Peyer's patch (tissue), 4 donors: ENCODE measurements around the gene UTRN. TPM values are rescaled to one million over a fixed set of nuclear protein-coding genes. Genes with fewer than 3 reads are reported as not detected.

Experiments
- DNase-seq, 3 donors: peaks; one replicate each; pipeline ENCODE4 v3.0.0-alpha.2; 2017 to 2019
- H3K27ac ChIP-seq, 4 donors: fragments of 200-600 bp; sonication (generic); one replicate each; pipeline ENCODE4 v1.5.1; 2016 to 2019
- H3K27me3 ChIP-seq, 2 donors: fragments of 200-600 bp; sonication (generic); one replicate each; pipeline ENCODE4 v1.5.1; 2019
- H3K36me3 ChIP-seq, 3 donors: fragments of 200-600 bp; sonication (generic); one replicate each; pipeline ENCODE4 v1.5.1; 2016 to 2019
- H3K4me1 ChIP-seq, 4 donors: fragments of 200-600 bp; sonication (generic); one replicate each; pipeline ENCODE4 v1.5.1; 2016 to 2019
- H3K4me3 ChIP-seq, 4 donors: fragments of 200-600 bp; sonication (generic); 1 replicate in 3 of 4; 2 replicates in 1 of 4; pipeline ENCODE4 v1.5.1; 2016 to 2019; ENCODE audit warnings: mild to moderate bottlenecking in 1 of 4
- H3K9me3 ChIP-seq, 4 donors: fragments of 200-600 bp; sonication (generic); one replicate each; pipeline ENCODE4 v1.5.1; 2016 to 2019; ENCODE audit warnings: mild to moderate bottlenecking in 1 of 4
- POLR2A ChIP-seq, 2 donors: fragments of 450-650 bp; IDR thresholded peaks; one replicate each; pipeline ENCODE4 v1.5.1; 2017; ENCODE audit warnings: antibody characterized with exemption in 2 of 2, mild to moderate bottlenecking in 2 of 2, moderate library complexity in 2 of 2
- total RNA-seq, 4 donors: library from RNA; depleted of rRNA; stranded (reverse); fragments of >200 nt; gene quantifications; one replicate each; pipeline ENCODE4 v1.1.0, GENCODE V29; 2016
- TF ChIP-seq, protein P1 (sequence below), 6 experiments: fragments of 450-650 bp in 4 of 6; fragments of 200-600 bp in 2 of 6; sonication (generic) in 1 of 6; IDR thresholded peaks; one replicate each; pipeline ENCODE4 v1.5.1; 2017 to 2019; ENCODE audit warnings: antibody characterized with exemption in 6 of 6, mild to moderate bottlenecking in 3 of 6, moderate library complexity in 1 of 6

The UTRN gene
- total RNA-seq, 4 donors from 2014 or later, result 61.1 to 579 (median 115) TPM

DNA sequence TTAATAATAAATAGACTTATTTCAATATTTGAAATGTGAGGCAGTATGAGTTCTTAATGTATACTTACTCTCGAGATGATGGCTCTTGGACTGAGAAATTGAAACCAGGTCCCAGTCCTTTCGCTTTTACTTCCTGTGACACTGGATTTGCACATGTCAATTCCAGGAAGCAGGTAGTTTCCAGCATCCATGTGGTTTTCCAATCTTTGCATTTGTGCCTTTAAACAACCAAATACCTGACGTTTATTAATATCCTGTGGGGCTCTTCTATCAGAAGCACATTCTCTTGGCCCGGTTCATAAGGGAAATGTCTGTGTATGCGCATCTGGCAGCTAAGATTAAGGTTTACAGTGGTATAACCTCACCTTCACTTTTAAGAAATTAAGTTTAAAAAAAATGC is 13.1 kb downstream of the UTRN start:
- peak overlapping the region in 2 of 4 donors; percentile 9 to 17 for H3K4me3 ChIP-seq
- no peaks in the 10 kb centered on the region for H3K36me3 ChIP-seq
- H3K4me1 ChIP-seq, result peaks cover 0 to 17% (median 0%) of the 10 kb centered on the region in 4 donors
- no peaks in the 10 kb centered on the region for H3K27me3 ChIP-seq
- peak overlapping the region in 1 of 4 donors; percentile 35 for H3K27ac ChIP-seq
- H3K9me3 ChIP-seq, result no peaks in the 10 kb centered on the region
- DNase-seq, result no peak
- no peak for TF ChIP-seq POLR2A (IDR thresholded peaks at IDR 0.05)
- TF ChIP-seq, protein P1, sequence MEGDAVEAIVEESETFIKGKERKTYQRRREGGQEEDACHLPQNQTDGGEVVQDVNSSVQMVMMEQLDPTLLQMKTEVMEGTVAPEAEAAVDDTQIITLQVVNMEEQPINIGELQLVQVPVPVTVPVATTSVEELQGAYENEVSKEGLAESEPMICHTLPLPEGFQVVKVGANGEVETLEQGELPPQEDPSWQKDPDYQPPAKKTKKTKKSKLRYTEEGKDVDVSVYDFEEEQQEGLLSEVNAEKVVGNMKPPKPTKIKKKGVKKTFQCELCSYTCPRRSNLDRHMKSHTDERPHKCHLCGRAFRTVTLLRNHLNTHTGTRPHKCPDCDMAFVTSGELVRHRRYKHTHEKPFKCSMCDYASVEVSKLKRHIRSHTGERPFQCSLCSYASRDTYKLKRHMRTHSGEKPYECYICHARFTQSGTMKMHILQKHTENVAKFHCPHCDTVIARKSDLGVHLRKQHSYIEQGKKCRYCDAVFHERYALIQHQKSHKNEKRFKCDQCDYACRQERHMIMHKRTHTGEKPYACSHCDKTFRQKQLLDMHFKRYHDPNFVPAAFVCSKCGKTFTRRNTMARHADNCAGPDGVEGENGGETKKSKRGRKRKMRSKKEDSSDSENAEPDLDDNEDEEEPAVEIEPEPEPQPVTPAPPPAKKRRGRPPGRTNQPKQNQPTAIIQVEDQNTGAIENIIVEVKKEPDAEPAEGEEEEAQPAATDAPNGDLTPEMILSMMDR (IDR thresholded peaks at IDR 0.05), result no peak

DNA sequence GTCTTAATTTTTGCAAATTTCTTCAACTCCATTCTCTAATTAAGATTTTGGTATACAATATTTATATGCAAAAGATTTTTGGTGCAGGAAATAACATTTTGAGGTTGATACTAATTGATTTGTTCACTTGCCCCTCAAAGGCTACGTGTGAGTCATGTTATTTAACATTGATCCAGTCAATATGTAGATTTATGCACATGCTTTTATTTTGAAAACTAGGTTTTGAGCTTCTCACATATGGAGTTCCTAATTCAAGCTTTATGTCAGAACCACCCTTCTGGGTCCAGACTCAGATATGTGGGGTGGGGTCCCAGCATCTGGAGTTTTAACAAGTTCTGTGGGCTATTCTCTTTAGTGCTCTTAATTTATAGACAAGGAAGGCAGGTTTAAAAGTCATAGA is 13.8 kb downstream of the UTRN start:
- H3K4me1 ChIP-seq, result peaks cover 0 to 17% (median 0%) of the 10 kb centered on the region in 4 donors
- H3K27ac ChIP-seq, result no peak overlapping the region
- DNase-seq, result no peak
- no peak overlapping the region for H3K4me3 ChIP-seq
- TF ChIP-seq POLR2A (IDR thresholded peaks at IDR 0.05), result no peak
- TF ChIP-seq, protein P1 (IDR thresholded peaks at IDR 0.05), result no peak
- H3K27me3 ChIP-seq, result no peaks in the 10 kb centered on the region
- no peaks in the 10 kb centered on the region for H3K9me3 ChIP-seq
- no peaks in the 10 kb centered on the region for H3K36me3 ChIP-seq

DNA sequence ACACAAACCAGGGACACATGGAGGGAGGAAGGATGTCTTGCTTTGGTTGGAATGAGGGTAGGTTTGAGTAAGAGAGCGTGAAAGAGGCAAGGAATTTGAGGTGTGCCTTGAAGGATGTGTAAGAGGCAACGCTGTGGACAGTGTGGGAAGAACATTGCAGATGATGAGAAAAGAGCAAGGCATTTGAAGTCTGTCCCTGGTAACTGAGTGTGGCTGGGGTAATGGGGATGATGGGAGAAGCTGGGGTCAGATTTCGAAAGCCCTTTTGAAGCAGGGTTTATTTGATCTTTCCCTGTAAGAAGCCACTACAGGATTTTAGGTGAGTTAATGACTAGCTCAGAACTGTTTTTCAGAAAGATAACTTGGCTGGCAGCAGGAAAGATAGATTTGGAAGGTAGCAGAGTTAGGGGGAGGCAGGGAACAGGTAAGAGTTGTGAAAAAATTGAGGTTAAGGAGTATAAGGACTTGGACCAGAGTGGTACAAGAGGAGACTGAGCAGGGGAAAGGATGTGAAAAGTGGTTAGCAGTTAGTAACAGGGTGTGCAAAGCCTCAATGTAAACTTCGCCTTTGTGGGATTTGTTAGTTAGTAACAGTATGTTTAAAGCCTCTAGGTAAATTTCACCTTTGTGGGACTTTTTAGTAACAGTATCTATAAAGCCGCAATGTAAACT is 17.7 kb downstream of the UTRN start:
- H3K4me1 ChIP-seq, result peaks cover 0 to under 1% (median 0%) of the 10 kb centered on the region in 4 donors
- H3K36me3 ChIP-seq, result no peaks in the 10 kb centered on the region
- no peak for TF ChIP-seq POLR2A (IDR thresholded peaks at IDR 0.05)
- TF ChIP-seq, protein P1 (IDR thresholded peaks at IDR 0.05), result no peak
- H3K4me3 ChIP-seq, result no peak overlapping the region
- H3K9me3 ChIP-seq, result no peaks in the 10 kb centered on the region
- H3K27me3 ChIP-seq, result no peaks in the 10 kb centered on the region
- DNase-seq, result no peak
- H3K27ac ChIP-seq, result no peak overlapping the region

DNA sequence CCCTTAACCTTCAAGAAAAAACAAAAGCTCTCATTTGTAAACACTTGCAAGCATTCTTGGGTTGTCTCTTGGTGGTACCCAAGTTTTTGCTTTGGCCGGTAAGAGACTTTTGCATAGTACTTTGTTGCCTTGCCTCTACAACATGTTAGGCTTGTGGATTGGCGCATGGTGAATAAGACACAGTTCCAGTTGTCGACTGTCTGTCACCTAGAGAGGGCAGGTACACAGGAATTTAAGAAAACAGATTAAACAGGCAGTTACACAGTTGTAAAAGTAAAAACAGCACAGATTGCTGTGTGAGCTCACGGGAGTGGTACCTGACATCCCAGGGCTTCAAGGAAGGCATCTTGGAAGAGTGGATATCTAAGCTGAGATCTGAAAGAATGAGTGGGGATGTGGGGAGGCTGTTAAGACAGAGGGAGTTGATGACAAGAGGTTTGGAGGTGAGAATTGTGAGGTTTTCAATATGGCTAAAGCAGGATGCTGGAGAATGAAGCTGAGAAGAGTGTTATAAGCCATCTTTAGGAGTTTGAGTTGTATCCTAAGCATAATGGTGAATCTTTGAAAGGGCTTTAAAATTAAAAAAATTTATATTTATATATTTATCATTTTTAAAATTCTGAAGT is 19.2 kb downstream of the UTRN start:
- no peak for DNase-seq
- Histone ChIP-seq H3K9me3 (no peaks in the 10 kb centered on the region), H3K4me1 (no peaks in the 10 kb centered on the region), H3K36me3 (no peaks in the 10 kb centered on the region), H3K4me3 (no peak overlapping the region), H3K27ac (no peak overlapping the region), H3K27me3 (no peaks in the 10 kb centered on the region)
- TF ChIP-seq, protein P1 (IDR thresholded peaks at IDR 0.05), result no peak
- no peak for TF ChIP-seq POLR2A (IDR thresholded peaks at IDR 0.05)

DNA sequence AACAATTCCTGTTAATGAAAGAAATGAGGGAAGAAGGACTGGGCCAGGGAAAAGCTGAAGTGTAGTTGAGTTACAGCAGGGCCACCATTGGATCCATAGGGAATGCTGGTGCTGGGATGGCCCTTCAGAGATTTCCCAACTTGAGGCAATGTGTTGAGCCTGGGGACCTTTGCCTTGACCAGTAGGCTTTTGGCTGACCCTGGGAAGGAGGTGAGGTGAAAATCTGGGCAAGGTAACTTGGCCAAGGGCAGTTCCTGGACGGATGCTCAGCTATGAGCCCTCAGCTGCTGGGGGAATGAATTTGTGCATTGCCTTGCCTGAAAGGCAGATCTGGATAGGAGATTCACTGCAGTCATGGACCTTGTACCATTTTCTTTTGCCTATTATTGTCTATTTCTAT is 20.4 kb downstream of the UTRN start:
- Histone ChIP-seq H3K27ac (no peak overlapping the region), H3K9me3 (no peaks in the 10 kb centered on the region), H3K4me1 (no peaks in the 10 kb centered on the region), H3K27me3 (no peaks in the 10 kb centered on the region), H3K4me3 (no peak overlapping the region), H3K36me3 (no peaks in the 10 kb centered on the region)
- DNase-seq, result no peak
- TF ChIP-seq POLR2A (IDR thresholded peaks at IDR 0.05), result no peak

DNA sequence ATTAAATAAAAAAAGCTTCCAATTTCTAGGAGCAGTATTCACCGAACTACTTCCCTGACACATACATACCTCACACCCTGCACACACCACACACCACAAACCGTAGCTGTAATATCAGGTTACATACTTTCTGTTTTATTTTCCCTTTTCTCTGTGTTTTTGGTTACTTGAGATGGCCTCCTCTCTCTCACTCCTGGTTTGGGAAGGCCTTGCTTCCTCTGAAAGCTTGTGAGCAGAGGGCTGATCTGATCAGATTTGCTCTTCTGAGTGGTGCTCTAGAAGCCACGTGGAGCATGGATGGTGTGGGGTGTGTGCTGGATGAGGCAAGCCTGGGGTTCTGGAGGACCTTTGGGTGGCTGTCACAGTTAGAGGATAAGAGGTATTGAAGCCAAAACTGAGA is 20.9 kb downstream of the UTRN start:
- Histone ChIP-seq H3K4me3 (no peak overlapping the region), H3K4me1 (no peaks in the 10 kb centered on the region), H3K9me3 (no peaks in the 10 kb centered on the region), H3K36me3 (no peaks in the 10 kb centered on the region), H3K27me3 (no peaks in the 10 kb centered on the region), H3K27ac (peak overlapping the region in 1 of 4 donors; percentile 25)
- no peak for DNase-seq
- TF ChIP-seq POLR2A (IDR thresholded peaks at IDR 0.05), result no peak
- TF ChIP-seq, protein P1 (IDR thresholded peaks at IDR 0.05), result no peak
